Adrenal gland (tissue), 12 donors: Measurements from ENCODE around the gene PAQR8. TPM values are rescaled to one million over a fixed set of nuclear protein-coding genes. Genes with fewer than 3 reads are reported as not detected.

Experiments used
- DNase-seq, 7 donors: peaks; one replicate each; pipeline ENCODE4 v3.0.0-alpha.2; 2019 to 2020
- H3K27ac ChIP-seq, 5 donors: fragments of 200-600 bp; sonication (generic) in 4 of 5; 1 replicate in 3 of 5; 2 replicates in 2 of 5; pipeline versions ENCODE4 v1.5.1 to v1.8.0; 2016 to 2020; ENCODE audit warnings: mild to moderate bottlenecking in 1 of 5
- H3K27me3 ChIP-seq: fragments of 200-600 bp; 2 replicates; pipeline ENCODE4 v1.8.0; 2021
- H3K36me3 ChIP-seq, 2 donors: fragments of 200-600 bp; replicated peaks in 1 of 2; 1 replicate in 1 of 2; 2 replicates in 1 of 2; pipeline versions ENCODE4 v1.5.1 to v1.8.0; 2018 to 2022
- H3K4me1 ChIP-seq, 2 donors: fragments of 200-600 bp; replicated peaks in 1 of 2; 1 replicate in 1 of 2; 2 replicates in 1 of 2; pipeline versions ENCODE4 v1.5.1 to v1.8.0; 2018 to 2021
- H3K4me3 ChIP-seq, 4 donors: fragments of 200-600 bp; sonication (generic) in 3 of 4; one replicate each; pipeline ENCODE4 v1.5.1; 2016 to 2018
- H3K9me3 ChIP-seq, 3 donors: fragments of 200-600 bp; sonication (generic) in 1 of 3; replicated peaks in 1 of 3; 1 replicate in 2 of 3; 2 replicates in 1 of 3; pipeline versions ENCODE4 v1.5.1 to v1.8.0; 2016 to 2021
- POLR2A ChIP-seq, 2 donors: fragments of 450-650 bp; IDR thresholded peaks; one replicate each; pipeline ENCODE4 v1.6.1; 2017; ENCODE audit warnings: antibody characterized with exemption in 2 of 2, mild to moderate bottlenecking in 2 of 2, moderate library complexity in 1 of 2
- WGBS, 4 donors: extraction: QIAGEN DNeasy Blood & Tissue Kit in 2 of 4; methylation state at CpG; one replicate each; pipeline versions ENCODE4 v1.1.5 to v1.1.7; 2013 to 2017; 5-methylcytosine and 5-hydroxymethylcytosine counted together
- intact Hi-C, 2 donors: fragments of 100-400 bp; cut with DNase I; formaldehyde crosslinking; loops; one replicate each; pipeline versions ENCODE4 v1.14.1 to v1.15.0; 2022 to 2023
- polyA plus RNA-seq, 3 donors: library from polyadenylated mRNA; stranded (reverse); fragments of 200-250 nt in 2 of 3; fragments of 350-450 nt in 1 of 3; fragmentation: Illumina TruSeq in 1 of 3; extraction: RNeasy Lipid Tissue Mini Kit (QIAGEN cat#74804) in 1 of 3; gene quantifications; one replicate each; pipeline ENCODE4 v1.2.3, GENCODE V29; 2013 to 2014
- total RNA-seq, 9 donors: library from RNA; depleted of rRNA in 4 of 9; stranded (reverse); fragments of >200 nt in 4 of 9; fragments of 120-200 nt in 1 of 9; fragmentation: NEBNext Ultra II Directional in 1 of 9; extraction: Animal tissue kit (Norgen Biotek cat#: 25700) in 1 of 9; gene quantifications; one replicate each; pipeline versions ENCODE4 v1.1.0 to v1.2.4, GENCODE V29; 2013 to 2023
- TF ChIP-seq, protein P1 (sequence below), 6 experiments: fragments of 450-650 bp in 4 of 6; fragments of 200-600 bp in 2 of 6; sonication (generic) in 1 of 6; IDR thresholded peaks; 1 replicate in 5 of 6; 2 replicates in 1 of 6; pipeline versions ENCODE4 v1.5.1 to v1.8.0; 2016 to 2021; ENCODE audit warnings: antibody characterized with exemption in 6 of 6, mild to moderate bottlenecking in 2 of 6, moderate library complexity in 1 of 6
- donor health status: healthy with polysubstance abuse.
- donor health status: Bipolar disorder and iron deficiency.
- donor health status: DM: yes; HTN: yes; CAD: no.
- donor health status: DM: no; HTN: no; CAD: no.
- donor health status: DM: no; HTN: no; CAD: no.
- donor health status: DM: yes; HTN: yes; CAD: no.

Gene PAQR8
- total and polyA plus RNA-seq, 12 donors, result 2.3 to 17.1 (median 6.2) TPM

DNA sequence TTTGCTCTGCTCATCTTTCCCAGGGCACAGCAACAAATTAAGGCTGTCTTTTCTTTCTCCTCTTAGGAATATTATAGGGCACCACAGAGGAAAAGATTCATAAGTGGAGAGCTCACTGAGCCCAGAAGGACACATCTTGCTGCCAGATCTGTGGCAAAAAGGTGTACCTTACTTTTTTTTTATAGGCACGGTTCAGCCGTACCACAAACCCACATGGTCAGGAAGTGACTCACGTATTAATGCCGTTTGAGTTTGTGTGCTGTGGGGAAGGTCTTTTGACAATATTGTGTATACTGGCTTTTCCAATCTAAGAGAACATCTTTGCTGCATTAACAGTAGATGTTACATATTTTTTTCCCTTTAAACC, 28.4 kb downstream of the PAQR8 start:
- WGBS, 4 donors, result 9 to 29% (median 13%) methylated on average over 4 of the region's 4 CpGs
- Histone ChIP-seq H3K4me1 (peaks cover 9 to 18% of the 10 kb centered on the region in 2 donors), H3K27me3 (no peaks in the 10 kb centered on the region), H3K36me3 (no peaks in the 10 kb centered on the region), H3K9me3 (no peaks in the 10 kb centered on the region), H3K4me3 (no peak overlapping the region), H3K27ac (peak overlapping the region in 1 of 5 donors; percentile 49)
- no peak for TF ChIP-seq POLR2A (IDR thresholded peaks at IDR 0.05)
- TF ChIP-seq, protein P1, sequence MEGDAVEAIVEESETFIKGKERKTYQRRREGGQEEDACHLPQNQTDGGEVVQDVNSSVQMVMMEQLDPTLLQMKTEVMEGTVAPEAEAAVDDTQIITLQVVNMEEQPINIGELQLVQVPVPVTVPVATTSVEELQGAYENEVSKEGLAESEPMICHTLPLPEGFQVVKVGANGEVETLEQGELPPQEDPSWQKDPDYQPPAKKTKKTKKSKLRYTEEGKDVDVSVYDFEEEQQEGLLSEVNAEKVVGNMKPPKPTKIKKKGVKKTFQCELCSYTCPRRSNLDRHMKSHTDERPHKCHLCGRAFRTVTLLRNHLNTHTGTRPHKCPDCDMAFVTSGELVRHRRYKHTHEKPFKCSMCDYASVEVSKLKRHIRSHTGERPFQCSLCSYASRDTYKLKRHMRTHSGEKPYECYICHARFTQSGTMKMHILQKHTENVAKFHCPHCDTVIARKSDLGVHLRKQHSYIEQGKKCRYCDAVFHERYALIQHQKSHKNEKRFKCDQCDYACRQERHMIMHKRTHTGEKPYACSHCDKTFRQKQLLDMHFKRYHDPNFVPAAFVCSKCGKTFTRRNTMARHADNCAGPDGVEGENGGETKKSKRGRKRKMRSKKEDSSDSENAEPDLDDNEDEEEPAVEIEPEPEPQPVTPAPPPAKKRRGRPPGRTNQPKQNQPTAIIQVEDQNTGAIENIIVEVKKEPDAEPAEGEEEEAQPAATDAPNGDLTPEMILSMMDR (IDR thresholded peaks at IDR 0.05), result no peak
- intact Hi-C loops, result no loop called here
- DNase-seq, result no peak

DNA sequence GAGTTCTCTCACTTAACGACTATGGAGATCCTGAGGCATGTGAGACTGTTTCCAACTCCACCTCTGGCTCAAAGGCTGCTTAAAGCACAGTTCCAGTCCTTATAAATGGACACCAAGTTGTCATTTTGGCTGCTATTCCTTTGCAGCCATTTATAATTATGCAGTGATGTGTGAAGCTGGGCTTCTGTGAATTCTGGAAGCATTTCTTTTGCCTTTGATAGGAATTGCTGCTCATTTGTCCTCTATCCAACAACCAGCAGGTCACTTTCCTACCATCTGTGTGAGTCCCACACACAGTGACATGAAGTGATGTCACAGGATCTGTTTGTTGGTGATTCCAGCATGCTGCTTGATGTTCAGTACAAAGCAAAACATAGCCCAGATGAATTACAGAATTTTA, 29.6 kb downstream of the PAQR8 start:
- TF ChIP-seq, protein P1 (IDR thresholded peaks at IDR 0.05), result no peak
- TF ChIP-seq POLR2A (IDR thresholded peaks at IDR 0.05), result no peak
- Histone ChIP-seq H3K36me3 (no peaks in the 10 kb centered on the region), H3K9me3 (no peaks in the 10 kb centered on the region), H3K4me1 (peaks cover 9 to 18% of the 10 kb centered on the region in 2 donors), H3K27me3 (no peaks in the 10 kb centered on the region), H3K4me3 (no peak overlapping the region), H3K27ac (no peak overlapping the region)
- intact Hi-C loops, result no loop called here
- WGBS, 4 donors, result 88 to 94% (median 91%) methylated on average over 1 of the region's 1 CpG
- no peak for DNase-seq

DNA sequence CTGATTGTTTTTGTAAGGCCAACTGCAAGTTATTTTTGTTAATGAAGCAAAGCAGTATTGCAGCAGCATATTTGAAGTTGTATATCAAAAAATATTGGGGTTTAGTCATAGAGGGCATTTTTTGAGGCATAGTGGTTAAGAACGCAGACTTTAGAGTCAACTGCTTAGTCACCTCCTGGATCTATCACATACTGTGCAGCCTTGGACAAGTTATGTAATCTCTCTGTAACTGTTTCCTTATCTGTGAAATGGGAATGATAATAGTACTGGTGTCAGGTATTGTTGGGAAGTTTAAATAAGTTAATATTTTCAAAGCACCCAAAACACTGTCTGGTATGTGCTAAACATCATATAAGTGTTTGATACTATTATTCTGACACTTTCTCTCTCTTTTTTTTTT, 31.0 kb downstream of the PAQR8 start:
- WGBS, 4 donors, result 29 to 55% (median 37%) methylated on average over 1 of the region's 1 CpG

DNA sequence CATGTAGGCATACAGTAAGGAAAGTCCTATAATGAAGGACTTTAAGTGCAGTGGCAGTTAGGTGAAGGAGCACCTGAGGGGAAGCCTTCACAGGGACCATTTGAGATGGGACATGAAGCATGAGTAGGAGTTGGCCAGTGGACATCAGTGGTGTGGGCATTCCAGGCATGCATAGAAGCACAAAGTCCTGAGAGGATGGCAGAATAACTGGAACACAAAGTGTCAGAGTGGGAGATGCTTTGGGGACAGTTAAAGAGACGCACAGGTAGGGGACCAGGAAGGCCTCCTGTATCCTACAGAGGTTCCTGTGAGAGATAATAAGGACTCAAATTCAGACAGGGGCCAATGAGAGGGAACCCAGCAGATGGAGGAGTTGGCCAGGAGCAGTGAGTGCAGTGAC, 31.8 kb downstream of the PAQR8 start:
- Histone ChIP-seq H3K9me3 (no peaks in the 10 kb centered on the region), H3K36me3 (no peaks in the 10 kb centered on the region), H3K4me3 (no peak overlapping the region), H3K27me3 (no peaks in the 10 kb centered on the region), H3K27ac (no peak overlapping the region), H3K4me1 (peaks cover 9 to 18% of the 10 kb centered on the region in 2 donors)
- intact Hi-C loops, result no loop called here
- 92 to 97% (median 95%) methylated on average over 1 of the region's 1 CpG for WGBS, 4 donors
- DNase-seq, result no peak
- TF ChIP-seq, protein P1 (IDR thresholded peaks at IDR 0.05), result no peak
- no peak for TF ChIP-seq POLR2A (IDR thresholded peaks at IDR 0.05)

More for the DNA sequence above, 31.0 kb downstream of the PAQR8 start:
- Histone ChIP-seq H3K4me1 (peaks cover 9 to 18% of the 10 kb centered on the region in 2 donors), H3K27me3 (no peaks in the 10 kb centered on the region), H3K9me3 (no peaks in the 10 kb centered on the region), H3K4me3 (no peak overlapping the region), H3K36me3 (no peaks in the 10 kb centered on the region), H3K27ac (no peak overlapping the region)
- TF ChIP-seq, protein P1 (IDR thresholded peaks at IDR 0.05), result no peak
- no peak for TF ChIP-seq POLR2A (IDR thresholded peaks at IDR 0.05)
- DNase-seq, result no peak
- intact Hi-C loops, result no loop called here
